ENCODE results near the gene EPHA2.

DNA sequence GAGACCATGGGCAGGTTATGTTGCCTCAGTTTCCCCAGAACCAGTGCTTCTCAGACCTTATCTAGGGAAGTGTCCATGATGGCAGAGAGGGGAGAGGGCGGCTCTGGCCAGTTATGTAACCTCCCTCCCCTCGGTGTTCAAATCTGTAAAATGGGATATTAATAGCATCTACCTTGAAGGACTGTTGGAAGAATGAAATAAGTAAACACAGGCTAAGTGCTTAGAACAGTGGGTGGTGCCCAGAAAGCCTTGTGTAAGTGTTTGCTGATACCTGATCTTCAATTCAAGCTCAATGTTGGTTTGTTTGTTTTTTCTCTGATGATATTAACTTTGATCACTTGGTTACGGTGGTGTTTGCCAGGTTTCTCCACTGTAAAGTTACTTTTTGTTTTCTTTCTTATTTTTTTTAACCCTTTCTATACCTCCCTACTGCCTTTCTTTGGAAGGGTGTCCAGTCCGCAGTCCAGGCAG, 34.9 kb downstream of the EPHA2 start:
- TF ChIP-seq CTCF (IDR thresholded peaks at IDR 0.05) (no peak), POLR2A (IDR thresholded peaks at IDR 0.05) (no peak), POLR2AphosphoS5 (IDR thresholded peaks at IDR 0.05; ENCODE audit: insufficient read depth in 1 of 2, low read depth in 1 of 2) (no peak)
